Upper lobe of right lung (tissue), 1 donor: ENCODE results near the gene SORL1. TPM values are rescaled to one million over a fixed set of nuclear protein-coding genes. Genes with fewer than 3 reads are reported as not detected.

ENCODE experiments used
- ATAC-seq: fragments of 200-7000 bp; cut with Tn5 transposase; one replicate; pipeline ENCODE4 v1.9.1; 2020; ENCODE audit warnings: mild to moderate bottlenecking, moderate library complexity
- DNase-seq: peaks from one replicate; pipeline ENCODE4 v3.0.0-alpha.2; 2020
- H3K27ac ChIP-seq: fragments of 200-600 bp; one replicate; pipeline ENCODE4 v1.8.0; 2022
- H3K27me3 ChIP-seq: fragments of 200-600 bp; one replicate; pipeline ENCODE4 v1.8.0; 2022; ENCODE audit warnings: mild to moderate bottlenecking
- H3K36me3 ChIP-seq: fragments of 200-600 bp; one replicate; pipeline ENCODE4 v1.8.0; 2022
- H3K4me1 ChIP-seq: fragments of 200-600 bp; one replicate; pipeline ENCODE4 v1.8.0; 2022
- H3K4me3 ChIP-seq: fragments of 200-600 bp; one replicate; pipeline ENCODE4 v1.8.0; 2022; ENCODE audit warnings: mild to moderate bottlenecking
- H3K9me3 ChIP-seq: fragments of 200-600 bp; one replicate; pipeline ENCODE4 v1.8.0; 2022
- intact Hi-C: fragments of 100-400 bp; cut with DNase I; formaldehyde crosslinking; loops from one replicate; pipeline ENCODE4 v1.11.0; 2022
- total RNA-seq: library from RNA; stranded (reverse); fragmentation: NEBNext Ultra II Directional; extraction: Animal tissue kit (Norgen Biotek cat#: 25700); gene quantifications from one replicate; pipeline ENCODE4 v1.2.1, GENCODE V29; 2021
- TF ChIP-seq, protein P1 (sequence below): fragments of 200-600 bp; IDR thresholded peaks from one replicate; pipeline ENCODE4 v1.8.0; 2022; ENCODE audit warnings: antibody characterized with exemption
- donor health status: DM: no; HTN: yes; CAD: no; lungs with severe emphysema.

The SORL1 gene
- total RNA-seq, 1 donor from 2014 or later, result 48.3 TPM

DNA sequence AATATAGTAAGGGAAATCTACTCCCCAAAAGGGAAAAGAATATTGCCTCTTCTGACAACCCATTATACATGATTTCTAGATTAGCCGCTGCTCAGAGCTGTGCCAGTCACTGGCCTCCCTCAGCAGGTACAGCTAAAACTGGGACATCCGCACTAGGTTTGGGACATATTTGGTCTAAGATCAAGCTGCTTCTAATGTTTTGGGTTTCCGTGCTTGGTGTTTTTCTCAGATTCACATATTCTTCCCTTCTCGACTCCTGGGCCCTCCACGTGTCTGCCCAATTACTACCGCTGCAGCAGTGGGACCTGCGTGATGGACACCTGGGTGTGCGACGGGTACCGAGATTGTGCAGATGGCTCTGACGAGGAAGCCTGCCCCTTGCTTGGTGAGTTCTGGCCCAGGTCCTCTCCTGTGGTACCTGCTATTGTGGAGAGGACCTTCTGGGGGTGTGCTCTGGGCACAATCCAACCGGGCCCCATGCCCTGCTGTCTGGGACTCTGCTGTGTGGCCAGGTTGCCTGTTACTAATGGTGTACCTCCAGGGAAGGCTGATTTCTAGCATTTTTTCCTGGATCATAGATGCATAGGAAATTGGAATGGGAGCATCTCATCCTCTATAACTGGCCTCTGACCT, 138.8 kb downstream of the SORL1 start:
- DNase-seq, result no peak
- intact Hi-C loops, result no loop called here
- Histone ChIP-seq H3K27ac (no peak overlapping the region), H3K27me3 (no peaks in the 10 kb centered on the region), H3K4me3 (no peak overlapping the region), H3K36me3 (peaks cover 17% of the 10 kb centered on the region), H3K4me1 (peaks cover 9% of the 10 kb centered on the region), H3K9me3 (no peaks in the 10 kb centered on the region)
- TF ChIP-seq, protein P1, sequence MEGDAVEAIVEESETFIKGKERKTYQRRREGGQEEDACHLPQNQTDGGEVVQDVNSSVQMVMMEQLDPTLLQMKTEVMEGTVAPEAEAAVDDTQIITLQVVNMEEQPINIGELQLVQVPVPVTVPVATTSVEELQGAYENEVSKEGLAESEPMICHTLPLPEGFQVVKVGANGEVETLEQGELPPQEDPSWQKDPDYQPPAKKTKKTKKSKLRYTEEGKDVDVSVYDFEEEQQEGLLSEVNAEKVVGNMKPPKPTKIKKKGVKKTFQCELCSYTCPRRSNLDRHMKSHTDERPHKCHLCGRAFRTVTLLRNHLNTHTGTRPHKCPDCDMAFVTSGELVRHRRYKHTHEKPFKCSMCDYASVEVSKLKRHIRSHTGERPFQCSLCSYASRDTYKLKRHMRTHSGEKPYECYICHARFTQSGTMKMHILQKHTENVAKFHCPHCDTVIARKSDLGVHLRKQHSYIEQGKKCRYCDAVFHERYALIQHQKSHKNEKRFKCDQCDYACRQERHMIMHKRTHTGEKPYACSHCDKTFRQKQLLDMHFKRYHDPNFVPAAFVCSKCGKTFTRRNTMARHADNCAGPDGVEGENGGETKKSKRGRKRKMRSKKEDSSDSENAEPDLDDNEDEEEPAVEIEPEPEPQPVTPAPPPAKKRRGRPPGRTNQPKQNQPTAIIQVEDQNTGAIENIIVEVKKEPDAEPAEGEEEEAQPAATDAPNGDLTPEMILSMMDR, result no peak
- no peak for ATAC-seq

DNA sequence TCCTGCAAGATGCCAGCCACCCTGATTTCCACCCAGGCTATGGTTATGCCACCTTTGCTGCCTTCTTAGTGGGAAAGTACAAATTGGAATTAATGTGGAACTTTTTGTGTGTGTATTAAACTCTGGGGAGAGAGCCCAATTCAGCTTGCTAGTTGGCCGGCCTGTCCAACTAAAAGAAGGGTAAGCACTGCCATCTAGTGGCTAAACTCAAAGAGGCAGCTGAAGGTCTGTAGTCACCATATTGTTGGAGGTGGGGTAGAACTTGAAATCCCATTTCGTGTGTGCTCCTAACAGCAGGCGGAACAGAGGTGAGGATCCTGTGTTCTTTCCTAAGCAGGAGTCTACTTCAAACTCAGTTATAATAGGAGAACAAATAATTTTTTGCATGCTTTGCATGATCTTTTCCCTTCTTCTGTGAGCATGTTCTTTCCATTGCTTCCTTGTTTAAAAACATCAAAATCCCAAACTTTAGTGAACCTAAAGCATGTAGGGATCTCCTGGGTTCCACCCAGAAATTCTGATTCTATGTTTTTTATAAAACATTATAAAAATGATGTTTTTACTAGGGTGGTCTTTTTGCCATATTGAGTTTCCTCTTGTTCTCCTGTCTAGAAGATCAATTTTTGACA, 139.4 kb downstream of the SORL1 start:
- H3K27me3 ChIP-seq, result no peaks in the 10 kb centered on the region
- peaks cover 15% of the 10 kb centered on the region for H3K4me1 ChIP-seq
- H3K9me3 ChIP-seq, result no peaks in the 10 kb centered on the region
- H3K36me3 ChIP-seq, result peaks cover 17% of the 10 kb centered on the region
- TF ChIP-seq, protein P1, result peak; percentile 88
- H3K4me3 ChIP-seq, result no peak overlapping the region
- no peak overlapping the region for H3K27ac ChIP-seq
- intact Hi-C loops, result no loop called here
- no peak for DNase-seq
- ATAC-seq, result peak; percentile 90

DNA sequence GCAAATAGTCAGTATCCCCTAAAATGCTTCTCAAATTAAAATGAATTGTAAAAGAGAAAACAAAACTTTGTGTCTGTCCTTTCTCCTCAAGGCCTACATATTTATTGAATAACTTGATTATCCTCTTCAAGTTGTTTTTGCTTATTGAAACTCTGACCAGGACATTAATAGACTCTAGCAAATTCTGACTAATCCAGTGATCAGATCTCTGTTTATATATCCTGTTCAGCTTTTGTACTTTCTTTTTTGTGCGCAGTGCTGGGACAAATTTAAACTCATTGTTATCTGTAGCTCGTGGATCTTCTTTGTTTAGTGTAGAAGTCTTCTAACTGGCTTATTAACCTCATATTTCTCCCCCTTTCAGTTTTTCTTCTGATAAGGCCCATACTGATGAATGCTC, 140.6 kb downstream of the SORL1 start:
- ATAC-seq (no peak), DNase-seq (no peak)
- Histone ChIP-seq H3K27me3 (no peaks in the 10 kb centered on the region), H3K4me3 (no peak overlapping the region), H3K9me3 (no peaks in the 10 kb centered on the region), H3K27ac (no peak overlapping the region), H3K36me3 (peaks cover 17% of the 10 kb centered on the region), H3K4me1 (peaks cover 15% of the 10 kb centered on the region)
- TF ChIP-seq, protein P1, result no peak
- intact Hi-C loops, result no loop called here

DNA sequence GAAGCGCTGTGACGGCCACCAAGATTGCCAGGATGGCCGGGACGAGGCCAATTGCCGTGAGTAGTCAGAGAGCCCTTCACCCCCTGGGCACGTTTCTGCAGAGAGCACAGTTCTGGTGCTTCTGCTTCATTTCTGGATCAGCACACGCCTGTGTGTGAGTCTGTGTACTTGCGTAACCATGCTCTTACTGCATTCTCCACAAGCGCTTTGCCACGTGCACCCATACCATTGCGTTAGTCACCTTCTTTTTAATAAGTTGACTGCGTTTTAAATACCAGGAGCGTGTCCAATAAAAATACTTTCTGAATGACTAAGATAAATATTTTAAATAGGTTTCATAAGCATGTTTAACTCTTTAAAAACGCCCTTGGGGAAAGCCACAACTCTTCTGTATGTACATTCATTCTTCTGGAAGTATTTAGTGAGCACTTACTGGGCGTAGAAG, 143.6 kb downstream of the SORL1 start:
- H3K4me1 ChIP-seq, result peaks cover 15% of the 10 kb centered on the region
- TF ChIP-seq, protein P1, result no peak
- ATAC-seq (peak; percentile 88), DNase-seq (peak; percentile 68)
- no peaks in the 10 kb centered on the region for H3K27me3 ChIP-seq
- H3K36me3 ChIP-seq, result peaks cover 10% of the 10 kb centered on the region
- peak overlapping the region; percentile 59 for H3K27ac ChIP-seq
- H3K4me3 ChIP-seq, result no peak overlapping the region
- no peaks in the 10 kb centered on the region for H3K9me3 ChIP-seq
- intact Hi-C loops, result no loop called here

DNA sequence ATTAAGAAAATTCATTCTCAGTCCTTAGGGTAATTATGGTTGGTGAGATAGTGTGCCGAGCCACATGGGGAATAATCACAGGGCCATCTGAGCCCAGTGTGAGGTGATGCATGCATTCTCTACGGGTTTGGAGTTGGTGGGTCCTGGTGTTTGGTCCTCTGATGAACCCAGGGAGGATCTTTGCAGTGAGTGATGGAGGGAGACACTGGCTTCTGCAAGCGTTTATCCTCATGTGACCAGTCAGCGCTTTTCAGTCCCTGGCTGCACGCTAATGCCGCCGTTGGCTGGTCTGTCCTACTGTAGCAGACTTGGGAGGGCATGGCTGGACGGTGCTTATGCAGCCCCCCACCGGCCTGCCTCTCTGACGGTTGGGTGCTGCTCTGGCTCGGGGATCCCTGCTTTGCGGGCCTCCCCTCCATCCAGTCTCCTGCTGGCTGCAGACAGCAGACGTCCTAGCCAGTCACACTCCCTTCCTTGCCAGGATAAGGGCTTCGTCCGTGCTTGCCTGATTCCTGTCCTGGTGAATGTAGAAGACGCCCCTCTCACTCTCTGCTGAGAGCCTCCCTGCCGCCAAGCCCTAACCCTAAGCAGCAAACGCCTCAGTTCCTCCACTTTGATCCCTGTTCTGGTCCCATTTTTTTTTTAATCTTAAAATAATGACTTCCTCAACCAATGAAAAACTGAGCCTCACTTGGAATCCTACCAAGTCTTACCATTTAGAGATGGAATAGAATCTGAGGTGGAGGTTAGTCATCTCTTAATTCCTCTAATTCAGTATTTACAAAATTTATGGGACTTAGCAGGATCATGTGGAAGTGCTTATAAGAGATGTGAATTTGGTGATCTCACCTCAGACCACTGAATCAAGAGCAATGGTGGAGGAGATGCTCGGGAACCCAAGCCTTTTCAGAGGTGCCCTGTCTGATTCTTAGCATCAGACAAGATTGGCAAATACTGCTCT, 144.4 kb downstream of the SORL1 start:
- H3K4me1 ChIP-seq, result peaks cover 15% of the 10 kb centered on the region
- no peak for DNase-seq
- peak overlapping the region; percentile 59 for H3K27ac ChIP-seq
- intact Hi-C loops, result no loop called here
- H3K4me3 ChIP-seq, result no peak overlapping the region
- ATAC-seq, result peak; percentile 8
- no peaks in the 10 kb centered on the region for H3K9me3 ChIP-seq
- H3K36me3 ChIP-seq, result peaks cover 8% of the 10 kb centered on the region
- TF ChIP-seq, protein P1, result no peak
- no peaks in the 10 kb centered on the region for H3K27me3 ChIP-seq
